NOMO-1 (cell line): ENCODE results near the gene ALG14.

ENCODE experiments used
- DNase-seq, 2 experiments: peaks; one replicate each; lab custom pipeline; 2025; ENCODE audit not compliant: unreplicated experiment in 2 of 2; lab: John Stamatoyannopoulos, UW

Gene ALG14

DNA sequence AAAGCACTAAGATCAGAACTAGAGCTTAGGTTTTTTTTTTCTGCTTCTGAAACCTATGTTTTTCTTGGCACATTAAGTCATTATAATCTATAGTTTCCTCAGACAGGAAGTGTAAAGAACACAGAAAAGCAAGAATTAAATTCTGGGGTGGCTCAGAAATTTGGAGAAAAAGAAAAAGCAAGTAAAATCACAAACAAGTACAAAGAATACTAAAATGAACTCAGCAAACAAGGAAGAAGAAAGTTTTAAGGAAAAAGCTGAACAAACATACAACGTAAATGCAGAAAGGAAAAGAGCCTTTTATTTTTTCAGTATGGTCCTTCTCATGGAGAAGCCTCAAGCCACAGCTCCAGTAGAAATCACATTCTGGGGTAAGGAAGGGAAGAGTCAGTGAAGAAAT lies 137.3 kb downstream of the ALG14 start:
- no peak for DNase-seq

DNA sequence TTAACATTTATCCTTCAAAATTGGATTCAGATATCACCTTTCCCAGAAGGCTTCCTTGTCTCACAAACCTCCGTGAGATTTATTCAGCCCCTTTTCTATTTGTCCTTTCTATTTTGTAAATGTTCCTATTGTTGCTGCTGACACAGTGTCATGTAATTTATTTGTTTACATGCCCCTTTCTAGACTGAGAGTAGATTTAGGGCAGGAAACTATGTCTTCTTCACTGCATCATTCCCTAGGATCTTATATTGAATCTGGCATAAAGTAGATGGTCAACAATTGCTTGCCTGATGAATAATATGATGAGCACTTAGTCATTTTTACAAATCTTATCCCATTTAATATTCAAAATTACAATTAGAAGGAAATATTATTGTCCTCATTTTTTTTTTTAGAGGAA lies 137.7 kb downstream of the ALG14 start:
- DNase-seq, result no peak

DNA sequence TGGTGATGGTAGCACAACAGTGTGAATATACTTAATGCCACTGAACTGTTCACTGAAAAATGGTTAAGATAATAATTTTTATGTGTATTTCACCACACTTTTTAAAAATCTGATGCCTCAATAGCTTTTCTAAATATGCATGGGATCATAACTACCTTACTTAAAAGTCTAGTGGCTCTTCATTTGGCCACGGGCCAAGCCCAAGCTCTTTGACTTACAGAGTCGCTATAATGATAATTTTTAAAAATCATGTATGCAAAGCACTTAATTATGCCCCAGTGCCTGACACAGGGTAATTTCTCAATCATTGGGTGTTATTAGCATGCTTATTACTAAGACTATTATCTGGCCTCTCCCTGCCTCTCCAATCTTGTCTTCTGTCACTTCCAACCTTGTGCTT lies 138.2 kb downstream of the ALG14 start:
- no peak for DNase-seq

DNA sequence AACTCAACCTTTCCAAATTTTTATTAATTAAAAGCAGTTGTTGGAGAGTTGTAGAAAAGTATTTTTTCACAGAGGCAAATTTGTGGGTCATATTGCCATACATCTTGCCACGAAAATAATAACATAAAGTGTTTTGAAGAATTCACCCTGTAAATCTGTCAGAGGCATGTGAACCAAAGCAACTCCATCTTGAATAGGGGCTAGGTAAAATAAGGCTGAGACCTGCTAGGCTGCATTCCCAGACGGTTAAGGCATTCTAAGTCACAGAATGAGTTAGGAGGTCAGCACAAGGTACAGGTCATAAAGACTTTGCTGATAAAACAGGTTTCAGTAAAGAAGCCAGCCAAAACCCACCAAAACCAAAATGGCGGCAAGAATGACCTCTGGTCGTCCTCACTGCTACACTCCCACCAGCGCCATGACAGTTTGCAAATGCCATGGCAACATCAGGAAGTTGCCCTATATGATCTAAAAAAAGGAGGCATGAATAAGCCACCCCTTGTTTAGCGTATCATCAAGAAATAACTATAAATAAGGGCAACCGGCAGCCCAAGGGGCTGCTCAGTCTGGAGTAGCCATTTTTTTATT lies 141.4 kb downstream of the ALG14 start:
- DNase-seq, result no peak

DNA sequence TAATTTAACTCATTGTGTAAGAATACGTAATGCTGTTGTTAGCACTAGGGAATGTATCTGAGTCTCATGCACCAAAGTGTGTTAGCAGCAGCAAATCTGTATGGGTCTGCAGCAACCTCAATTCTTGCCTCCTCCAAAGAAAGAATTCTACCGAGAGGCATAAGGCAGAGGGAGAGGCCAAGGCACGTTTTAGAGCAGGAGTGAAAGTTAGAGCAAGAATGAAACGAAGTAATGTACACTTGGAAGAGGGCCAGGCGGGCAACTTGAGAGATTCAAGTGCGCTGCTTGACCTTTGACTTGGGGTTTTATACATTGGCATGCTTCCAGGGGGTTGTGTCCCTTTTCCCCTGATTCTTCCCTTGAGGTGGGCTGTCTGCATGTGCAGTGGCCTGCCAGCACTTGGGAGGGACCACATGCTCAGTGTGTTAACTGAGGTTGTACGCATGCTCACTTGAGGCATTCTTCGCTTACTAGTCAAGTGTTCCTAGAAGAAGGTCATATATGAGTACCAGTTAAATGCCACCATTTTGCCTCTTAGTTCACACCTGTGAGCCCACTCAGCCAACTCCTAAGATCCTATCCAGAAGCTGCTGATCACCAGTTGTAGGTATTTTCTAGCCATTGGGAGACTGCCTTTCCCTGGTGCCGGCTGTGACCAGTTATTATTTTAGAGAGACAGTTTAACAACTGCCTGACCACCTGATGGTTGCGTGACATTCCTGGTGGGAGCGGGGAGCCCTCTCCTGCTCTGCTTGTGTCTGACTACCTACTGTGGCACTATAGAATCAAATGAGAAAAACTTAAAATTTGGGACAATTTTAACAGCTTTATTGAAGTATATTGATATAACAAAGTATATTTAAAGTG lies 143.2 kb downstream of the ALG14 start:
- no peak for DNase-seq

DNA sequence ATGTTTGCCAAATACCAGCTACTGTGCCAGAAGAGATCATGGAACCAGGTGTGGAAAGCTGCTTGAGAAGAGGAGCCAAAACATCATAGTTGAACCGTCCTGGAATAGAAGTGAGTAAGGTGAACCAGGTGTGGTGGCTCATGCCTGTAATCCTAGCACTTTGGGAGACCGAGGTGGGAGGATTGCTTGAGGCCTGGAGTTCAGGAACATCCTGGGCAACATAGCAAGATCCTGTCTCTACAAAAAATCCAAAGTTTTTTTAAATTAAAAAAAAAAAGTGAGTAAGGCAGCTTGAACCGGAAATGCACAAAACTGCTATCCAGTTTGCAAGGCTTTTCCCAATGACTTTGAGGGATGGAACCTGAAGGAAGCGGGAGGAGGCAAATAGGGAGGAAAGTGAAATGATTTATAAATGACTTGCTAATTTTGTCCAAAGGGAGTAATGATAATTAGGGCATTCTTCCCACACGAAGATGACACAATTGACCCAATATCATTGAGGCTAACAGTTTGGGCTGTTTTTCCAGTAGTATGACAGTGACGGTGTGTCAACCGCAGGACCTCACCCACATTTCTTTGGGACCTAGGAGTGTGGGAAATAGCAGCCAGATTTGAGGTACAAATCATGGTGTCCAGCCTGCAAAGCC lies 144.3 kb downstream of the ALG14 start:
- DNase-seq, result no peak

DNA sequence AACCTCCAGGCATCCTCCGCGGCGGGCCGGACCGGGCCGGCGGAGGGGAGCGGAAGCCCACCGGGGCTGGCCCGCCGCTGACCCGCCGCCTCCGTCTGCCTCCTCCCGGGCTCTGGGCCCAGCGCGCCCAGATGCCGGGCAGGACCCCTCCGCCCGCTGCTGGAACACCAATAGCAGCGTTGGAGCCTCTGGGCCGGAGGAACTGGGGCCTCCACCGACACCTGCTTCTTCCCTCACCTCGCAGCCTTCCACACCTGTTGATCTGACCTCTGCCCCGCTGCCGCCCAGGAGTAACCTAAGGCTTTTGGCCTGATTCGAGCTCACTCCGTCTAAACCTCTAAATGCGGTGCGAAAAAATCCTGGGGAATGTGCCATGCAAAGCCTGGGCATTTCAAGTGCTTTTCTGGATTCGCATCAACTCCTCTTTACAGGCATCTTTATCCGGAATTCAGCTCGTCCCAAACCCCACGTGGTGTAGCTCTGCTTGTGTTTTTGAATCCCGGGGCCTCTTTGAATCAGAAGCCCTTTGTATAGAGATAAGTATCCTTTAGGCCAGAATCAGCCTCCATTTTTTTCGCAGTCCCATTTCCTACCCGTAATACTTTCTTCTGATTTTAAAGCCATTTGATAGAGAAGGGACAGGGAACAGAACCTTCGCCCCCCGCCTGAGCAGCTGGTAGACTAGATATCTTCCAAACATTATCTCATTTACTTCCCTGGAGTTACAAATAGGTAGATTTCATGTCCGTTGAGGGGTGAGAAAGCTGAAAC lies 145.2 kb downstream of the ALG14 start:
- no peak for DNase-seq

DNA sequence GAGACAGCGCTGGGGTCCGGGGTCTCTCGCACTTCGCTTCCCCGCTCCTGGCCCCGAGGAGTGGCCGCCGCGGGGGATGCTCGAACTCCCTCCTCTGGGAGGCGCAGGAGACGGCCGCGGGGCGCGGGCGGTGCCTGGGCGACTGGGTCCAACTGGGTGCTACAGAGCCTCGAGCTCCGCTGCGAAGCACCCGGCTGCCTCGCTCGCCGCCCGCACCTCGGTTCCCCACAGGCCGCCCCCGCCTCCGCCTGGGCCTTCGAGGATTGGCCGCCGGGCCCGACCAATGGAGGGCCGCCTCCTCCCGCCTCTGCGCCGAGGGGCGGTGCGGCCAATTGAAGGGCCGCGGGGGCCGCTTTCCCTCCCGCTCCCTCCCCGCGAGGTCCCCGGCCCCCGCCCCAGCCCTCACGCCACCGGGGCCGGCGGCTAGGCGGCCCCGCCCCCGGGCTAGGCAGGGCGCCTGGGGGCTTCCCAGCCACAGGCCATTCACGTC lies 145.8 kb downstream of the ALG14 start, which contains the start of gene CNN3:
Gene CNN3 (minus strand): TSS at position 196 of the 490 bp plus-strand sequence. CDS start 216 bp downstream, outside the sequence.
- peak; percentile 35 to 47 for DNase-seq

DNA sequence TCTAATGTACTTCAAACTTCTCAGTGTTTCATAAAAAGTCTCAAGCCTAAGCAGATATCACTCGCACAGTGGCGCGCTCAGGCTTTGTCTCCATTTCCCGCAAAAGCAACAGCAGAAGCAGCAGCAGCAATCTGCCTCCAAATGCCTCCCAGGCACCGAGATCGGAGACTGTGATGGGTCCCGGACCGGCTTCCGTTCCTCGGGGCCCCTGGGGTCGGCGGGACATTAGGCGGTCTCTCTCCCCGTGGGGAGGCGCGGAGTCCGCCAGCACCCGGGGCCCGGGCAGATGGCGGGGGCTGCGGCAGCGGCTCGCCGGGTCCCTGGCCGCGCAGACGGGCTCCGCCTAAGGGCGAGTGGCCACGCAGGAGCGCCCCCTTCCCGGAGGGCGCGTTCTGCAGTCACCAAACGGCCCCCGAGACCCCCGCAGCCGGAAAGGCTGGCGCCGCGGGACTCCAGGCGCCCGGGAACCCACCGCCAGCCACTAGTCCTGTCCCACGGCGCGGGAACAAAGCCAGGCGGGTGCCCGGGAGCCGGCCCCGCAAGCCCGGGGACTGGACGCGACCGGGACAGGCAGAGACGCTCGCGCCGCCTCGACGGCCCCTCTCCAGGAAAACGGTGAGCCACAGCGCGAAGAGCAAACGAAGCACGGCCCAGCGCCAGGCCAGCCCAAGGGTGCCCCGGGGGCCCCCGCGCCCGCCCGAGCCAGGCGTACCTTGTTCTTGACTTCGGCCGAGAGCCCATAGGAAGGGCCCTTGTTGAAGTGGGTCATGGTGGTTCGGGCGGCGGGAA lies 146.4 kb downstream of the ALG14 start:
- peak in 1 of 2 experiments; percentile 7 for DNase-seq

DNA sequence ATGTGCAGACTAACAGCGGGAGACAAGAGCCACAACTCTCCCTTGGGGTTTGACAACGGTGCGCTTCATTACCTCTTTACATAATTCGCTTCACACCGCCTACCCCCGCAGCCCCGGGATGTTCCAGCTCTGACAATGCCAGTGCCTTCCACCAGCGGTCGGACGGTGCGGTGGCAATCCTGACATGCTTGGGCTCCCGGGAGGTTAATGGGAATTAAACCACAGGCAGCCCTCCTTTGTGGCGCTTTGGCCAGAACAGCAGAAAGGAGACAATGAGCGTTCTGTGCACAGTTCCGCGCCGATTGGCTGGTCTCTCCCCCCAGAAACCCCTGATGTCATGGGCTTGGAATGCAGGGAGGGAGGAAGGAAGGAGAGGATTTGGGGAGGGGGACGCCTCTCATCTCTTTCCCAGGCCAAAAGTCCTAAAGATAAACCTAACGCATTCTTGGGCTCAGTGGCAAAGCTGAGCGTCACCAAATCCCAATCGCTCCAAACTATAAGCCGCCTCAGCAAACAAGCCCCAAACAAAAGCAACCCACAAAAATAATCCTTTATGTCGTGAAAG lies 147.1 kb downstream of the ALG14 start:
- DNase-seq, result no peak

DNA sequence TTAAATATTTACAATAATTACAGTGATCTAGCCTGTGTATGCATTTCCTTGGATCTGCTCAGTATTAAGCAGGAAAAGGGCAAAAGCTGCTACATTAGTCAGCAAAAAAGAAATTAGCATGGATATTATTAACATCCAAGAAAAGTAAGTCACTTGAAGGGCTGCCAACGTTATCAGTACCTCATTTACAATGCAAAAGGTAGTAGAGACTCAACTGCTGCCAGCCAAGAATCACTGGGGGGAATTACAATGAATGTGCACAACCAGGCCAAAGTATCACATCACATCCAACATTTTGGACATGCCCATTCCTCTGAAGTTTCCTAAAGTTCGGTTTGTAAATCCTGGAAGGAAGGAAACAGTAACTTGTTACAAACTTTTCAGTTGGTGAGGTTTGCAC lies 147.7 kb downstream of the ALG14 start:
- DNase-seq, result no peak
